ENCODE data around the gene PFKL.

DNA sequence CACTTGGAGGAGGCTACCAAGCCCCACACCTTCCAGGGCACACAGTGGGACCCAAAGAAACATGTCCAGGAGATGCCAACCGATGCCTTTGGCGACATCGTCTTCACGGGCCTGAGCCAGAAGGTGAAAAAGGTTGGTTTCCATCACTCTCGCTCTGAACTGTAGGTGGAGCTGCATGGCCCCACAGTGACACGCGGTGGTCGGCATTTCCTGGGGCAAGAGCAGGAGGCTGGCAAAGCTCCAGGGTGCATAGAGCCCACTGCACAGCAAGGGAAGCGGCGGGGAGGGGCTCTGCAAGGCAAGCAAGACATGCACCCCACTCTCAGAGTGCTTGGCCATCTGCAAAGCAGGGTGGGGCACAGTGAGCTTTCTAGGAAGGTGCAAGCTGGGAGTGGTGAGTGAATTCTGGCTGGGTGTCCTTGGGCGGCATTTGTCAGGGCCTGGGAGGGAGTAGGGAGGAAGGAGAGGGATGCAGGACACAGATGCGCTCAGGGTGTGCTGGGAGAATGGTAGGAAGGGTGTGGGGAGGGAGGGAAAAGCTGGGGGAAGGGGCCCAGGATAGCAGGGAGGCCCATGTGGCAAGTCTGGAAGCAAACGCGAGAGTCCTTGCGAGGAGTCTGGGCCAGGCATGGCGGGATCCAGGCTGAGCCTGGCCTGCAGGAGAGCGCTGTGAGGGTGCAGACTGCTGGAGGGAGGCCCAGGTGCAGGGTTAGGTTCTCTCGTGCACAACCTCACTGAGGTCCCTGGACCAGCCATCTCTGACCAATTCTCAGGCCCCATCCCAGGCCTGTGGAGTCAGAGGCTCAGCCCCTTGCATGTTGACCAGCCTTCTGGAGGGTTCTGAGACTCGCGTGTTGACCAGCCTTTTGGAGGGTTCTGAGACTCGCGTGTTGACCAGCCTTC lies 64.5 kb downstream of the PFKL start:
- TF ChIP-seq, protein P1, sequence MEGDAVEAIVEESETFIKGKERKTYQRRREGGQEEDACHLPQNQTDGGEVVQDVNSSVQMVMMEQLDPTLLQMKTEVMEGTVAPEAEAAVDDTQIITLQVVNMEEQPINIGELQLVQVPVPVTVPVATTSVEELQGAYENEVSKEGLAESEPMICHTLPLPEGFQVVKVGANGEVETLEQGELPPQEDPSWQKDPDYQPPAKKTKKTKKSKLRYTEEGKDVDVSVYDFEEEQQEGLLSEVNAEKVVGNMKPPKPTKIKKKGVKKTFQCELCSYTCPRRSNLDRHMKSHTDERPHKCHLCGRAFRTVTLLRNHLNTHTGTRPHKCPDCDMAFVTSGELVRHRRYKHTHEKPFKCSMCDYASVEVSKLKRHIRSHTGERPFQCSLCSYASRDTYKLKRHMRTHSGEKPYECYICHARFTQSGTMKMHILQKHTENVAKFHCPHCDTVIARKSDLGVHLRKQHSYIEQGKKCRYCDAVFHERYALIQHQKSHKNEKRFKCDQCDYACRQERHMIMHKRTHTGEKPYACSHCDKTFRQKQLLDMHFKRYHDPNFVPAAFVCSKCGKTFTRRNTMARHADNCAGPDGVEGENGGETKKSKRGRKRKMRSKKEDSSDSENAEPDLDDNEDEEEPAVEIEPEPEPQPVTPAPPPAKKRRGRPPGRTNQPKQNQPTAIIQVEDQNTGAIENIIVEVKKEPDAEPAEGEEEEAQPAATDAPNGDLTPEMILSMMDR (IDR thresholded peaks at IDR 0.05 in 2 of 3, conservative IDR thresholded peaks at IDR 0.05 in 1 of 3; ENCODE audit: borderline replicate concordance in 1 of 3, insufficient read depth in 1 of 3, low read depth in 2 of 3, low read length in 2 of 3), result no peak; a peak in 1 of 6 replicates
- TF ChIP-seq FOSL1 (IDR thresholded peaks at IDR 0.05; ENCODE audit: low read depth) (no peak), POLR2A (IDR thresholded peaks at IDR 0.05; ENCODE audit: borderline replicate concordance, extremely low read depth, insufficient read depth, insufficient read length) (no peak), ZNF274 (IDR thresholded peaks at IDR 0.05; ENCODE audit: low read depth, low read length) (no peak), POLR2AphosphoS5 (IDR thresholded peaks at IDR 0.05; ENCODE audit: low read depth, low read length) (no peak), YY1 (IDR thresholded peaks at IDR 0.05; ENCODE audit: extremely low read depth, insufficient replicate concordance, low read depth, low read length) (no peak), EZH2 (IDR thresholded peaks at IDR 0.05) (no peak), SP1 (IDR thresholded peaks at IDR 0.05; ENCODE audit: low read depth) (no peak)
- TF ChIP-seq, protein P2, sequence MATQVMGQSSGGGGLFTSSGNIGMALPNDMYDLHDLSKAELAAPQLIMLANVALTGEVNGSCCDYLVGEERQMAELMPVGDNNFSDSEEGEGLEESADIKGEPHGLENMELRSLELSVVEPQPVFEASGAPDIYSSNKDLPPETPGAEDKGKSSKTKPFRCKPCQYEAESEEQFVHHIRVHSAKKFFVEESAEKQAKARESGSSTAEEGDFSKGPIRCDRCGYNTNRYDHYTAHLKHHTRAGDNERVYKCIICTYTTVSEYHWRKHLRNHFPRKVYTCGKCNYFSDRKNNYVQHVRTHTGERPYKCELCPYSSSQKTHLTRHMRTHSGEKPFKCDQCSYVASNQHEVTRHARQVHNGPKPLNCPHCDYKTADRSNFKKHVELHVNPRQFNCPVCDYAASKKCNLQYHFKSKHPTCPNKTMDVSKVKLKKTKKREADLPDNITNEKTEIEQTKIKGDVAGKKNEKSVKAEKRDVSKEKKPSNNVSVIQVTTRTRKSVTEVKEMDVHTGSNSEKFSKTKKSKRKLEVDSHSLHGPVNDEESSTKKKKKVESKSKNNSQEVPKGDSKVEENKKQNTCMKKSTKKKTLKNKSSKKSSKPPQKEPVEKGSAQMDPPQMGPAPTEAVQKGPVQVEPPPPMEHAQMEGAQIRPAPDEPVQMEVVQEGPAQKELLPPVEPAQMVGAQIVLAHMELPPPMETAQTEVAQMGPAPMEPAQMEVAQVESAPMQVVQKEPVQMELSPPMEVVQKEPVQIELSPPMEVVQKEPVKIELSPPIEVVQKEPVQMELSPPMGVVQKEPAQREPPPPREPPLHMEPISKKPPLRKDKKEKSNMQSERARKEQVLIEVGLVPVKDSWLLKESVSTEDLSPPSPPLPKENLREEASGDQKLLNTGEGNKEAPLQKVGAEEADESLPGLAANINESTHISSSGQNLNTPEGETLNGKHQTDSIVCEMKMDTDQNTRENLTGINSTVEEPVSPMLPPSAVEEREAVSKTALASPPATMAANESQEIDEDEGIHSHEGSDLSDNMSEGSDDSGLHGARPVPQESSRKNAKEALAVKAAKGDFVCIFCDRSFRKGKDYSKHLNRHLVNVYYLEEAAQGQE (IDR thresholded peaks at IDR 0.05; ENCODE audit: low read depth), result no peak
- TF ChIP-seq, protein P3, sequence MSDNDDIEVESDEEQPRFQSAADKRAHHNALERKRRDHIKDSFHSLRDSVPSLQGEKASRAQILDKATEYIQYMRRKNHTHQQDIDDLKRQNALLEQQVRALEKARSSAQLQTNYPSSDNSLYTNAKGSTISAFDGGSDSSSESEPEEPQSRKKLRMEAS (IDR thresholded peaks at IDR 0.05), result no peak

Data from HCT116 (cell line).